HG03460 (cell line): Measurements from ENCODE around the gene RRAGD.

ENCODE experiments used
- ATAC-seq: cut with Tn5 transposase; IDR thresholded peaks from one replicate; pipeline ENCODE4 v1.9.1; 2021; ENCODE audit not compliant: unreplicated experiment

Gene RRAGD

GRCh38 chr6:89348372-89348771 lies 63.7 kb downstream of the RRAGD start:
- no peak for ATAC-seq

- ATAC-seq = no peak
Observed at GRCh38 chr6:89347825-89348224, 64.2 kb downstream of the RRAGD start.

- no peak for ATAC-seq
Observed at GRCh38 chr6:89346433-89346832, 65.6 kb downstream of the RRAGD start.

DNA sequence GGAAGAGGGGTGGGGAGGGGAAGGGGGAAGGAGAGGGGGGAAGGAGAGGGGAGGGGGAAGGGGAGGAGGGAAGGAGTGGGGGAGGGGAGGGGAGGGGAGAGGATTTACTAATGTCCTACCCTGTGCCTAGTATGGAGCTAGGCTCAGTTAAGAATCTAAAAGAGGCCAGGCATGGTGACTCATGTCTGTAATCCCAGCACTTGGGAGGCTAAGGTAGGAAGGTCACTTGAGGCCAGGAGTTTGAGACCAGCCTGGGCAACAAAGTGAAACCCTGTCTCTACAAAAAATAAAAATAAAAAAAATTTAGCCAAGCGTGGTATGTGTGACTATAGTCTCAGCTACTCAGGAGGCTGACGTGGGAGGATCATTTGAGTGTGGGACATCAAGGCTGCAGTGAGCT lies 72.5 kb downstream of the RRAGD start:
- ATAC-seq = no peak

DNA sequence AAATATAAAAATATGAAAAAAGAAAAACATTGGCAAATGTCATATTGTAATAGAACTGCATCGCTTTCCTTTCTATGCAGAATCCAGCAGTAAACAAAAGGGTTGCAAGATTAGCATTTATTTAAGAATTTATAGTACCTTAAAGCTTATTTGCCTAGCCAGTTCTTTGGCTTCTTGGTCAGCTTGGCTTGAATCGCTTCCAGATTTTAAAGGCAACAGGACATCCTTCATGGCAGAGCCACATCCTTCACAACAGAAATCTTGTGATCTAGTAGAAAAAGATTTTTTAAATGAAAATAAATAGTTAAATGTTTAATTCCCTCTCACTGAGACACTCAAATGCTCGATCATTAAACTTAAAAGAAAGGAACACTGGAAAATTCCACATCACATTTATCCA lies 76.9 kb downstream of the RRAGD start:
- no peak for ATAC-seq

DNA sequence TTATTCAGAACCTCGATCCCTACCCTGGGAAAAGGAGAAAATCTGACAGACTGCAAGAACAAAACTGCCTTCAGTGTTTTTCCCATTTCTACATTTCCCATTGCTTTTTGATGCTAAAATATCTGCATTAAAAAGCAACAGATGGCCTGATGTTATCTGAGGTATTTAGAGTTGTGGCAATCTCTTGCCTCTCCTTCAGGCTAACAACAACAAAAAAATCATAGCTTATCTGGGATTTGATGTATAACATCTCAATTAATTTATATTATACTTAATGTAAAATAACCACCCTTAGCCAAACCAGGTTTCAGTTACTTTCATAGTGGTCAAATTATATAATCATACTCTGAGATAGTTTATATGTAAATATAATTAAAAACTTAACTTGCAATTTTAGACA lies 81.2 kb downstream of the RRAGD start:
- no peak for ATAC-seq

- no peak for ATAC-seq
Observed at GRCh38 chr6:89328976-89329375, 83.1 kb downstream of the RRAGD start.

GRCh38 chr6:89324304-89324703 lies 87.8 kb downstream of the RRAGD start:
- no peak for ATAC-seq

- ATAC-seq = no peak
Observed at GRCh38 chr6:89323511-89323971, 88.5 kb downstream of the RRAGD start.

GRCh38 chr6:89321131-89321970 lies 90.7 kb downstream of the RRAGD start:
- ATAC-seq = no peak

- no peak for ATAC-seq
Observed at GRCh38 chr6:89320012-89320559, 92.0 kb downstream of the RRAGD start.

- no peak for ATAC-seq
Observed at GRCh38 chr6:89317067-89317466, 95.0 kb downstream of the RRAGD start.

- ATAC-seq = no peak
Observed at GRCh38 chr6:89315249-89315885, 96.7 kb downstream of the RRAGD start, which contains the start of gene GABRR2. Gene GABRR2, minus strand, starts transcription at chr6:89315299. Its CDS starts 134 bp downstream, at chr6:89315165.

- no peak for ATAC-seq
Observed at GRCh38 chr6:89314692-89315091, 97.4 kb downstream of the RRAGD start.
